Iris pigment epithelial cell (primary cell): ENCODE results near the gene NOP9.

Source experiments
- DNase-seq: peaks from one replicate; pipeline ENCODE4 v3.0.0-alpha.2; 2011; ENCODE audit warnings: low read depth

NOP9 gene

GRCh38 chr14:24309538-24310264 is 10.1 kb downstream of the NOP9 start, which contains the start of gene LTB4R2:
TSS of gene LTB4R2 (plus strand) at chr14:24310140. CDS start at chr14:24310665, 525 bp downstream.
- DNase-seq, result no peak

DNA sequence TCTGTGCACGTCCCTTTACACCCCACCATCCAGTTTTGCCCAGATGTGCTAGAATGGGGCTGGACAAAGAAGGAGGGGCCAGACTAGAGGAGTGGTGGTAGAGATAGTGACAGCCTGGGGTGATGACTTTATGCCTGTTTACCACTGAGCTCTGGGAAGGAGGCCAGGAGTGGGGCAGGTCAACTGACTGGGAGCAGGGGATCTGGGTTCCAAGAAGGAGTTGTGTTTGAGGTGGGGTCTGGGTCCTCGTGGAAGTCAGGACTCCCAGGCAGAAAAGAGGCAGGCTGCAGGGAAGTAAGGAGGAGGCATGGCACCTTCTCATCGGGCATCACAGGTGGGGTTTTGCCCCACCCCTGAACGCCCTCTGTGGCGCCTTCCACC is 10.6 kb downstream of the NOP9 start:
- no peak for DNase-seq

GRCh38 chr14:24310646-24311604 is 11.3 kb downstream of the NOP9 start, which contains the start of gene LTB4R:
TSS of gene LTB4R (plus strand) at chr14:24311502. CDS start at chr14:24315652, 4,150 bp downstream.
- DNase-seq, result peak; percentile 85

DNA sequence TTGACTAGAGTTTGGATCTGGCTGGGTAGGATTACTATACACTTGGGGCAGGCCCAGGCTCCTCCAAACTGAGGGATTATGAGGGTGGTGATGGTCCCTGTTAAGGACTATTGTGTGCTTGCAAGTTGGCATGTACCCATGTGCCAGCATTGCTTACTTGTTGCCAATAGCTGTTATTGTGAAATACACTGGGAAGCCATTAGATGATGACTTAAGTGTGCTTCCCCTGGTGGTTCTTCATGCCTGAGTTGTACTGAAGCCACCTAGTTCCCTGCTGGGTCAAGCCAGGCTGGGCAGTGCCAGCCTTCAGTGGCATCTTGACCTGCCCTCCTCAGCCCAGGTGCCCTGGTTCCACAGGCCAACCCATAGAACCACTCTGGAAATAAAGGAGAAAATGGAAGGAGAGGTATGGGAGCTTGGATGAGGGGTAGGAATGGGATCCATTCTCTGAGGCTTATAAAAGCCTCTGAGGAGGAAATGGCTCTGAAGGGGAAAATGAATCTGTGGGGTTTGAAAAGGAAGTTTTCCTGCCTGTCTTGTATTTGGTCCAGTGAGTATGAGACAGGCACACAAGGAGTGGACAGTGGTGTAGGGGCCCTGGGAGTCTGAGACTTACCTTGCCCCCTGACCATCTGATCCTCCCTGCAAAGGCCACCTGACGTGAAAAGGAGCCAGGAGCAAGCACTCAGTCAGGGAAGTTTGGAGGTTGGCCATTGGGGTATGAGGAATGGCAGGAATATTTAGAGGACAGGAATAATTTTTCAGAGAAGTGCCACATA is 12.4 kb downstream of the NOP9 start:
- DNase-seq, result no peak

GRCh38 chr14:24312736-24313507 is 13.3 kb downstream of the NOP9 start:
- peak; percentile 31 for DNase-seq

DNA sequence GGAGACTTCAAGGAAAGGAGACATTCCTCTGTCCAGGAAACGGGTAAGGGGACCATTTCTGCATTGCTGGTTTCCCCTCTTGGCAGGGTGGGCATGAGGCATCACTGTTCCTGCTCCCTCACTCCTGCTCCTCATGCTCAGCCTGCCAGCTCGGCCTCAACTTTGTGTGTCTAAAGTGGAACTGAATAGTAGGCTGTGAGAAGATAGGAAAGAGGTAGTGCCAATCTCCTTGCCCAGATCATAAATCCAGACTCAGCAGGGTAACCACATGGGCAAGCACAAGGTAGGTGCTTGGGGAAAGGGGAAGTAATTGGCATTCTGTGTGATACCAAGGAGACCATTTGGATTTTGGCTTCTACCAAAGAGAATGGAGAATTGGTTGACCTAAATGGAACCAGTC is 14.3 kb downstream of the NOP9 start:
- no peak for DNase-seq

DNA sequence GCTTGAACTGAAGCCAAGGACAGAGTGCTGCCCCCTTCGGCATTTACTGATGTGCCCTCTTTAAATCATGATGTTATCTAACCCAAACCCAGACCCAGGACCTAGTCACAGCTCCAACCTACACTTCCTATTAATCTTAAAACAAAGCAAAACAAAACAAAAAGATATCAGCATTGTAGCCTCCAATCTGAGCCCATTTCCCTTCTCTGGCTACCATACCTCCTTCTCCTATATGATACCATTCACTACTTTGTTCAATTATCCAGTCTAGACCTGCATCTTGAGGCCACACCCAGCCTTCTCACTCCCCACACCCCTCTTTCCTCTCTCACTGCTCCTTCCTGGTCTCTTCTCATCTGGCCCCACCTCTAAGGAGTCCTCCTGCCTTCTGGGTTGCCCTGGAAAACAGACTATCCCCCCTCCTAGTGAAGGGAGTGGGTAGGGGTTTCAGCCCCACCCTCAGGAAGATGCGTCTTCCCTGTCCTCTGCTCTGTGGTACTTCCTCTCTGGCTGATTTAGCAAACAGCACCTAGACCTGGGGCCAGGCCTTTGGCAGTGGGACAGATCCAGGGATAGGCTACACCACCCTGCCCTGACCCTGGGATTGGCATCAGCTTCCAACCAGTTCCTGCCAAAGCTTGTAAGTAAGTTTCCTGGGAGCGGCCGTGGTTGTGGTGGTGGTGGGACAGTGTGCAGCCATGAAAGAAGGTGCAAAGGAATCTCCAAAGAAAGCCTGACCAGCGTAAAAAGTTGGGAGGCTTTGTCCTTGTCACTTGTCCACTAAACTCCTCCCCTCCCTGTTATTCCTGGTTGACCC is 14.9 kb downstream of the NOP9 start:
- DNase-seq, result no peak

GRCh38 chr14:24315243-24315806 is 15.7 kb downstream of the NOP9 start:
- DNase-seq, result no peak

DNA sequence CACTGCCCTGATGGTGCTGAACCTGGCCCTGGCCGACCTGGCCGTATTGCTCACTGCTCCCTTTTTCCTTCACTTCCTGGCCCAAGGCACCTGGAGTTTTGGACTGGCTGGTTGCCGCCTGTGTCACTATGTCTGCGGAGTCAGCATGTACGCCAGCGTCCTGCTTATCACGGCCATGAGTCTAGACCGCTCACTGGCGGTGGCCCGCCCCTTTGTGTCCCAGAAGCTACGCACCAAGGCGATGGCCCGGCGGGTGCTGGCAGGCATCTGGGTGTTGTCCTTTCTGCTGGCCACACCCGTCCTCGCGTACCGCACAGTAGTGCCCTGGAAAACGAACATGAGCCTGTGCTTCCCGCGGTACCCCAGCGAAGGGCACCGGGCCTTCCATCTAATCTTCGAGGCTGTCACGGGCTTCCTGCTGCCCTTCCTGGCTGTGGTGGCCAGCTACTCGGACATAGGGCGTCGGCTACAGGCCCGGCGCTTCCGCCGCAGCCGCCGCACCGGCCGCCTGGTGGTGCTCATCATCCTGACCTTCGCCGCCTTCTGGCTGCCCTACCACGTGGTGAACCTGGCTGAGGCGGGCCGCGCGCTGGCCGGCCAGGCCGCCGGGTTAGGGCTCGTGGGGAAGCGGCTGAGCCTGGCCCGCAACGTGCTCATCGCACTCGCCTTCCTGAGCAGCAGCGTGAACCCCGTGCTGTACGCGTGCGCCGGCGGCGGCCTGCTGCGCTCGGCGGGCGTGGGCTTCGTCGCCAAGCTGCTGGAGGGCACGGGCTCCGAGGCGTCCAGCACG is 16.4 kb downstream of the NOP9 start:
- DNase-seq, result peak; percentile 23

DNA sequence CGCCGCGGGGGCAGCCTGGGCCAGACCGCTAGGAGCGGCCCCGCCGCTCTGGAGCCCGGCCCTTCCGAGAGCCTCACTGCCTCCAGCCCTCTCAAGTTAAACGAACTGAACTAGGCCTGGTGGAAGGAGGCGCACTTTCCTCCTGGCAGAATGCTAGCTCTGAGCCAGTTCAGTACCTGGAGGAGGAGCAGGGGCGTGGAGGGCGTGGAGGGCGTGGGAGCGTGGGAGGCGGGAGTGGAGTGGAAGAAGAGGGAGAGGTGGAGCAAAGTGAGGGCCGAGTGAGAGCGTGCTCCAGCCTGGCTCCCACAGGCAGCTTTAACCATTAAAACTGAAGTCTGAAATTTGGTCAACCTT is 16.9 kb downstream of the NOP9 start:
- DNase-seq, result no peak

DNA sequence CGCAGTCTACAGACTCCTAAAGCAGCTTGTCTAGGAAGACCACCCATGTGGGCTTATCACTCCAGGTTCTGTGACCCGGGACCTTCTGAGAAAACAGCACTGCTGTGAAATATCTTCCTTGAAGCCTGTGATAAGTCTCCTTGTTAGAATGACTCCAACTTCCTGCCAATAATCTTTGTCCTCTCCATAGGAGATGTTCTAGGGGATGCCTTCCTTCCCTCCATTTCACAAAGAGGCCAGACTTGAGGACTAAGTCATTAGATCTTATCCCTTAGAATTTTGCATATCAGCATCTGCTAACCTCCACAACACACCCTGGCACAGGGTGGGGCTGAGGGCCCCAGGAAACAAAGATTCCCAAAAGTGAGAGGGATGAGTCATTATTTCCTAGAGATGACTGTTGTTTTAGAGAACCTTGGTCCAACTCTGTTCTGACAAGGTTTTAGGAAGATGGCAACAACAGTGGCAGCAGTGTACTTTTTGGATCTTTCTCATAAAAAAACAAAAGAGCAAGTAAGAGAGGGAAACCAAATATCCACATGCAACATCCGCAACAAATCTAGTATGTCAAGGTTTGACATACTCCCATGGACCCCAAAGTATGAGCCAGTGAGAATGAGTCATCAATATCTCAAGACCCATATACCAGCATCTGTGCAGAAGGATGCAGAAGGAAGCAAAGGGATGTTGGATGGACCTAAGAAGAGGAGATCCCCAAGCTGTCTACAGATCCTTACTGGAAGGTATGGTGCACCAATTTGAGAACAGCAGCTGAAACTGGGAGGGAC is 17.7 kb downstream of the NOP9 start:
- no peak for DNase-seq

DNA sequence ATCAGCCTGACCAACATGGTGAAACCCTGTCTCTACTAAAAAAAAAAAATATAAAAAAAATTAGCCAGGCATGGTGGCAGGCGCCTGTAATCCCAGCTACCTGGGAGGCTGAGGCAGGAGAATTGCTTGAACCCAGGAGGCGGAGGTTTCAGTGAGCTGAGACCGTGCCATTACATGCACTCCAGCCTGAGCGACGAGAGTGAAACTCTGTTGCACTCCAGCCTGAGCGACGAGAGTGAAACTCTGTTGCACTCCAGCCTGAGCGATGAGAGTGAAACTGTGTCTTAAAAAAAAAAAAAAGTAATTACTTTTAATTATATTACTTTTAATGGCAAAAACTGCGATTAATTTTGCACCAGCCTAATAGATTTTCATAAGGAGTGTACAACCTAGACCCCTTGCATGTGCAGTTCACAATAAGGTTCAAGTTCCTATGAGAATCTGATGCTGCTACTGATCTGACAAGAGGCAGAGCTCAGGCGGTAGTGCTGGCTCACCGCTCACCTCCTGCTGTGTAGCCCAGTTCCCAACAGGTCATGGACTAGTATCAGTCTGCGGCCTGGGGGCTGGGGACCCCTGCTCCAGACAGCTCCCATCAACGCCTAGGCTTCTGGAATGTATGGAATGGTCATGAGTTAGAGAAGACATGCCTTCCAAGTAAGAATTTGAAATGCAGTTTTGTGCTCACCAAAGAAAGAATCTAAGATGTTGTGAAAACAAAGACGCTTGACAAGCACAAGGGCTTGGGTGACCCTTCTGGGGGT is 21.7 kb downstream of the NOP9 start:
- no peak for DNase-seq

DNA sequence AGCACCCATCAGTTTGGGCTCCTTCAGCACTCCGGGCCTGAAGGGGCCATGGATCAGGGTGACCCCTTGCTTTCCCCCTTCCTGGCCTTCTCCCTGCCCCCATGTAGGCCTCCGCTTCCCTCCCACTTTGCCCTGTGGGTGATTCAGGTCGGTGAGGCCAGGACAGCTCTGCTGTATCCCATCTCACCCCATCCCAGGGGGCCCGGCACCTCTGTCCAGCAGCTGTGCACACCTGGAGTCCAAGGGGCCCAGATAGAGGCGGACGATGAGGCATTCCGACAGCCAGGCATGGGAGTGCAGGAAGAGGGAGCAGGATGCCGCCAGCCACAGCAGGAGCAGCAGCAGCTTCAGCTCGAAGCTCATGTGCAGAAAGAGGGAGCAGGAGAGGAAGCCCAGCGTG is 23.0 kb downstream of the NOP9 start:
- DNase-seq, result no peak

DNA sequence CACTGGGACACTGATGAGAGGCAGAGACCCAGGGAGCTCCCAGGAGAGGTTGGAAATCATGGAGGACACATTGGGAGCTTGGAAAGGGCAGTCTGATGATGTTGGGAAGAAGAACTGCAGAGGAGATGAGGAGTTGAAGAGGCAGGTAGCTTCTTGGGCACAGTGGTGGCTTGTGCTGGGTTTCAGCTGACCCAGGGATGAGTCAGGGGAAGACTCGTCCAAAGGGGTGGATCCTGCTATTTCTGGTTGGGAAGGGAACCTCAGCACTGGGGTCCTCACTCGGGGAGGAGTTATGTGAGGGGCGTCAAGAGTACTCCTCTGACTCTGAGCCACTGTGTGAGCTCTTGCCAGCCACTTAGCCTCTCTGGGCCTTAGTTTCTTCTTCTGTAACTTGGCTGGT is 23.7 kb downstream of the NOP9 start:
- no peak for DNase-seq

DNA sequence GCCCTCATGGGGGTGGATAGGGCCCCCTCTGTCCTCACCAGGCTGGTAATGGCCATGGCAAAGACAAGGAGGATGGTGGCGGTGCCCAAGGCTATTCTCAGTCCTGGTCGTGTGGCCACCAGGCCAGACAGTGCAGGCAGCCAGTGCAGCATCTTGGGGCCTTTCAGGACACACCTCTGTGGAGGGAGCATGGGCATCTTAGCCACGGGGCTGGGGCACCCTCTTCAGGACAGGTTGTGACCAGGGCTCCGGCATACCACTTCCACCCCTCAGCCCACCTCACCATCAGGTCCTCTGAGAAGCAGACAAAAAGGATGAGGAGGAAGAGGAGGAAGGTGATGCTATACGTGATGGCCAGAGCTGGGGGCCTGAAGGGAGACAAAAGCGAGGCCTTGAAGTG is 24.4 kb downstream of the NOP9 start:
- no peak for DNase-seq

- DNase-seq, result no peak
Observed at GRCh38 chr14:24325041-24325530, 25.4 kb downstream of the NOP9 start.

- DNase-seq, result no peak
Observed at GRCh38 chr14:24325963-24326362, 26.3 kb downstream of the NOP9 start.

GRCh38 chr14:24327303-24327702 is 27.7 kb downstream of the NOP9 start:
- no peak for DNase-seq
